B cell (primary cell): ENCODE measurements around the gene ASTN2. TPM values are rescaled to one million over a fixed set of nuclear protein-coding genes. Genes with fewer than 3 reads are reported as not detected.

Experiments
- ATAC-seq: fragments of 200-7000 bp; cut with Tn5 transposase; one replicate; pipeline ENCODE4 v1.10.0; 2021; ENCODE audit warnings: low read depth, mild to moderate bottlenecking, moderate number of reproducible peaks, moderate library complexity
- CTCF ChIA-PET: fragments of 350-600 bp; sonication (Branson Sonifier 250); formaldehyde crosslinking; loops from one replicate; lab custom pipeline; 2021; ENCODE audit warnings: antibody characterized with exemption, inconsistent platforms; lab: Charles Lee
- POLR2A ChIA-PET: fragments of 350-600 bp; sonication (Branson Sonifier 250); formaldehyde crosslinking; loops from one replicate; lab custom pipeline; 2021; ENCODE audit warnings: antibody characterized with exemption; lab: Charles Lee
- DNase-seq: peaks from one replicate; pipeline ENCODE4 v3.0.0; 2013
- H2AFZ ChIP-seq: 2 replicates; pipeline ENCODE4 v1.6.1; 2012; ENCODE audit warnings: mild to moderate bottlenecking, low read depth, low read length; ENCODE audit not compliant: insufficient read depth, poor library complexity, severe bottlenecking
- H3K27ac ChIP-seq, 2 donors: 1 replicate in 1 of 2; 2 replicates in 1 of 2; pipeline ENCODE4 v1.5.1; 2012 to 2013; ENCODE audit warnings: low read length in 2 of 2, mild to moderate bottlenecking in 2 of 2, moderate library complexity in 1 of 2
- H3K27me3 ChIP-seq, 4 experiments: fragments of 200-600 bp in 1 of 4; sonication (generic) in 1 of 4; replicated peaks in 1 of 4; 1 replicate in 2 of 4; 2 replicates in 2 of 4; pipeline versions ENCODE4 v1.6.1 to v1.7.0; 2013 to 2016; ENCODE audit warnings: low read length in 3 of 4, mild to moderate bottlenecking in 2 of 4, mixed read lengths in 1 of 4, moderate library complexity in 1 of 4; ENCODE audit not compliant: insufficient read depth in 4 of 4, control insufficient read depth in 3 of 4; ENCODE audit errors: control extremely low read depth in 1 of 4
- H3K36me3 ChIP-seq, 2 experiments: replicated peaks in 1 of 2; 1 replicate in 1 of 2; 2 replicates in 1 of 2; pipeline versions ENCODE4 v1.6.1 to v1.7.1; 2013; ENCODE audit warnings: low read length in 1 of 2; ENCODE audit not compliant: insufficient read depth in 2 of 2, control insufficient read depth in 1 of 2; ENCODE audit errors: control extremely low read depth in 1 of 2, extremely low read depth in 1 of 2
- H3K4me1 ChIP-seq, 2 donors: fragments of 200-600 bp in 1 of 2; sonication (generic) in 1 of 2; 1 replicate in 1 of 2; 2 replicates in 1 of 2; pipeline versions ENCODE4 v1.5.1 to v1.6.1; 2013 to 2017; ENCODE audit warnings: low read length in 2 of 2; ENCODE audit not compliant: control insufficient read depth in 2 of 2, insufficient read depth in 2 of 2
- H3K4me2 ChIP-seq: replicated peaks from 2 replicates; pipeline ENCODE3; 2012; ENCODE audit warnings: mild to moderate bottlenecking, low read depth, low read length; ENCODE audit not compliant: poor library complexity, severe bottlenecking
- H3K4me3 ChIP-seq, 5 experiments: fragments of 200-600 bp in 1 of 5; sonication (generic) in 1 of 5; 1 replicate in 3 of 5; 2 replicates in 2 of 5; pipeline versions ENCODE4 v1.5.1 to v1.7.0; 2011 to 2016; ENCODE audit warnings: low read length in 4 of 5, mild to moderate bottlenecking in 4 of 5, low read depth in 2 of 5, control low read depth in 1 of 5, moderate library complexity in 1 of 5; ENCODE audit not compliant: insufficient read depth in 1 of 5; ENCODE audit errors: control extremely low read depth in 1 of 5, extremely low read depth in 1 of 5
- H3K79me2 ChIP-seq: fragments of 200-600 bp; sonication (generic); one replicate; pipeline ENCODE4 v1.6.0; 2016; ENCODE audit warnings: low read length; ENCODE audit not compliant: control insufficient read depth, insufficient read depth
- H3K9ac ChIP-seq: fragments of 200-600 bp; sonication (generic); 2 replicates; pipeline ENCODE4 v1.6.1; 2017; ENCODE audit warnings: mild to moderate bottlenecking, low read length, moderate library complexity
- H3K9me3 ChIP-seq, 3 donors: one replicate each; pipeline versions ENCODE4 v1.6.1 to v1.7.1; 2013; ENCODE audit warnings: low read length in 2 of 3; ENCODE audit not compliant: control insufficient read depth in 2 of 3, insufficient read depth in 1 of 3; ENCODE audit errors: control extremely low read depth in 1 of 3
- H4K20me1 ChIP-seq: 2 replicates; pipeline ENCODE4 v1.6.0; 2012; ENCODE audit warnings: mild to moderate bottlenecking, low read length; ENCODE audit not compliant: insufficient read depth, control insufficient read depth, poor library complexity, severe bottlenecking
- H3K27ac Mint-ChIP-seq: one replicate; pipeline ENCODE4 v1.8.0; 2021; ENCODE audit warnings: mixed read lengths
- H3K27me3 Mint-ChIP-seq: one replicate; pipeline ENCODE4 v1.8.0; 2021; ENCODE audit warnings: mixed read lengths
- H3K4me1 Mint-ChIP-seq: one replicate; pipeline ENCODE4 v1.8.0; 2021; ENCODE audit warnings: mixed read lengths
- H3K4me3 Mint-ChIP-seq: one replicate; pipeline ENCODE4 v1.8.0; 2021; ENCODE audit warnings: mixed read lengths
- H3K9me3 Mint-ChIP-seq: one replicate; pipeline ENCODE4 v1.8.0; 2022; ENCODE audit warnings: mixed read lengths; ENCODE audit not compliant: insufficient read depth
- EZH2 ChIP-seq: IDR thresholded peaks from 2 replicates; pipeline ENCODE4 v1.6.1; 2012; ENCODE audit warnings: borderline replicate concordance, low read depth, mild to moderate bottlenecking, moderate library complexity, low read length; ENCODE audit not compliant: insufficient read depth, poor library complexity, severe bottlenecking
- WGBS: methylation state at CpG from one replicate; pipeline ENCODE4 v1.1.5; 2013; ENCODE audit warnings: missing lambda C conversion rate; ENCODE audit not compliant: insufficient coverage; 5-methylcytosine and 5-hydroxymethylcytosine counted together
- intact Hi-C: fragments of 100-400 bp; cut with micrococcal nuclease; formaldehyde crosslinking; loops from one replicate; pipeline ENCODE4 v1.10.0; 2022
- polyA plus RNA-seq: library from polyadenylated mRNA; depleted of rRNA; stranded (reverse); fragments of >200 nt; gene quantifications from 2 replicates; pipeline ENCODE4 v1.2.3, GENCODE V29; 2012
- total RNA-seq, 2 donors: library from RNA; stranded (reverse); fragments of 120-200 nt in 1 of 2; gene quantifications; 1 replicate in 1 of 2; 2 replicates in 1 of 2; pipeline versions ENCODE4 v1.2.3 to v1.2.4, GENCODE V29; 2013 to 2022
- TF ChIP-seq, protein P1 (sequence below): fragments of 200-600 bp; IDR thresholded peaks from one replicate; pipeline ENCODE4 v1.8.0; 2022; ENCODE audit warnings: antibody characterized with exemption, mild to moderate bottlenecking

The ASTN2 gene
- total and polyA plus RNA-seq, 2 donors (not counting 1 experiment from before 2014, with no cell fraction given), result 1.2 to 3.6 TPM

DNA sequence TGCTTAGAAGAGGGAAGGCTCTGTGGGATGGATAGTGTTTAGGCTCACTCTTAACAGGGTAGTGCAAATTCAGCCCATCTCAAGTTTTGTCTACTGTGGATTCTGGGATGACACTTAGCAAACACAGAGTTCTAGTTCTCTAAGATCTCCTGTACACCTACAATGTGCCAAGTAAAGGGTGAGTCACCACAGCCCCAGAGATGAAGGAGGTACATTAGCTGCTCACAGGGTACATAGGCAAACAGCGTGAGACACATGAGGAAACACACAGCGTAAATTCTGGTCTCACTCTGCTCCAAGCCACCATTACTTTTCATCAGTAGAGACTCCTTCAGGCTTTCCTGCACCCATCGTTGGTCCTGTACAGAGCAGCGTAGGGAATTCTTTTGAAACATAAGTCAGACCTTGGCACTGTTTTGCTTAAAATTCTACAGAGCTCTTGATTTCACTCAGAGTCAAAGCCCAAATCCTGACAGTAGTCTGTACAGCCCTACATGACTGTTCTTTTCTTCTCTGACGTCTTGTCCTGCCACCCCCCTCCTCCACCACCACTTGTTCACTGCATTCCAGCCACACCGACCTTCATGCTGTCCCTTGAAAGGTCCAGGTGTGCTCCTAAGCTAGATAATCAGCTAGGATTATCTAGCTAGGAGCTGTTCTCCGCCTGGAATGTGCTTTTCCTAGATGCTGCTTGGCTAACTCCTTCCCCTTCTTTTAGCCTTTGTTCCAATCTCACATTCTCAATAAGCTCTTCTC, 8.7 kb downstream of the ASTN2 start:
- Histone ChIP-seq H3K4me3 (no peak overlapping the region), H3K36me3 (no peaks in the 10 kb centered on the region), H3K9me3 (peaks cover 0 to 5% (median 0%) of the 10 kb centered on the region in 3 donors), H3K9ac (no peak overlapping the region), H2AFZ (no peak overlapping the region), H4K20me1 (no peaks in the 10 kb centered on the region), H3K4me1 (no peaks in the 10 kb centered on the region), H3K4me2 (no peak overlapping the region), H3K79me2 (no peaks in the 10 kb centered on the region), H3K27ac (no peak overlapping the region), H3K27me3 (no peaks in the 10 kb centered on the region)
- intact Hi-C loops, result no loop called here
- ATAC-seq (no peak), DNase-seq (no peak)
- Mint-ChIP-seq H3K4me1 (no peaks in the 10 kb centered on the region), H3K4me3 (no peak overlapping the region), H3K27me3 (peaks cover 33% of the 10 kb centered on the region), H3K27ac (no peak overlapping the region), H3K9me3 (no peaks in the 10 kb centered on the region)
- TF ChIP-seq, protein P1, sequence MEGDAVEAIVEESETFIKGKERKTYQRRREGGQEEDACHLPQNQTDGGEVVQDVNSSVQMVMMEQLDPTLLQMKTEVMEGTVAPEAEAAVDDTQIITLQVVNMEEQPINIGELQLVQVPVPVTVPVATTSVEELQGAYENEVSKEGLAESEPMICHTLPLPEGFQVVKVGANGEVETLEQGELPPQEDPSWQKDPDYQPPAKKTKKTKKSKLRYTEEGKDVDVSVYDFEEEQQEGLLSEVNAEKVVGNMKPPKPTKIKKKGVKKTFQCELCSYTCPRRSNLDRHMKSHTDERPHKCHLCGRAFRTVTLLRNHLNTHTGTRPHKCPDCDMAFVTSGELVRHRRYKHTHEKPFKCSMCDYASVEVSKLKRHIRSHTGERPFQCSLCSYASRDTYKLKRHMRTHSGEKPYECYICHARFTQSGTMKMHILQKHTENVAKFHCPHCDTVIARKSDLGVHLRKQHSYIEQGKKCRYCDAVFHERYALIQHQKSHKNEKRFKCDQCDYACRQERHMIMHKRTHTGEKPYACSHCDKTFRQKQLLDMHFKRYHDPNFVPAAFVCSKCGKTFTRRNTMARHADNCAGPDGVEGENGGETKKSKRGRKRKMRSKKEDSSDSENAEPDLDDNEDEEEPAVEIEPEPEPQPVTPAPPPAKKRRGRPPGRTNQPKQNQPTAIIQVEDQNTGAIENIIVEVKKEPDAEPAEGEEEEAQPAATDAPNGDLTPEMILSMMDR, result no peak
- TF ChIP-seq EZH2, result no peak
- ChIA-PET CTCF (no interaction called here), POLR2A (no interaction called here)
- 74% methylated on average over 7 of the region's 7 CpGs for WGBS

DNA sequence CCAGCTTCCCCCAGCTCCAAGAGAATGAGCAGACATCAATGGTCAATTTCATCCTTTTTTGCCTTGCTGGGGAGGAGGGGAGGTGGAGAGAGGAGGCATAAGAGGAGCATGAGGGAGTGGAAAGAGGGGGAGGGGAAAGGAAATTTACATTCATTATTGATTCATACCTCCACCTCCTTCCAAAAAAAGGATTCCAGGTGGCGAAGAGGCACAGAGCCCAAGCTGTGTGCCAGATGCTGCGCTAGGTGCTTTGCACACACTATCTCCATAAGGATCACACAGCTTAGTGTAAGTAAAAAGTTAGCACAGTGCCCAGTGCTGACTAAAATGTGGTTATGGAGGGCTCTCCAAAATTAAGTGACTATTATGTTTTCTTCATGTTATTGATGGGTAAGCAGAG, 11.0 kb downstream of the ASTN2 start:
- Histone ChIP-seq H3K9me3 (no peaks in the 10 kb centered on the region), H3K79me2 (no peaks in the 10 kb centered on the region), H3K36me3 (no peaks in the 10 kb centered on the region), H3K27ac (no peak overlapping the region), H3K4me3 (no peak overlapping the region), H4K20me1 (no peaks in the 10 kb centered on the region), H3K9ac (no peak overlapping the region), H3K27me3 (no peaks in the 10 kb centered on the region), H2AFZ (no peak overlapping the region), H3K4me1 (no peaks in the 10 kb centered on the region), H3K4me2 (no peak overlapping the region)
- CTCF ChIA-PET, result no interaction called here
- H3K27ac Mint-ChIP-seq, result no peak overlapping the region
- H3K4me1 Mint-ChIP-seq, result no peaks in the 10 kb centered on the region
- POLR2A ChIA-PET, result no interaction called here
- no CpG with 5 or more reads among the region's 2 CpGs for WGBS
- TF ChIP-seq, protein P1, result no peak
- TF ChIP-seq EZH2, result no peak
- no peak overlapping the region for H3K4me3 Mint-ChIP-seq
- ATAC-seq (no peak), DNase-seq (no peak)
- no peaks in the 10 kb centered on the region for H3K9me3 Mint-ChIP-seq
- H3K27me3 Mint-ChIP-seq, result peaks cover 27% of the 10 kb centered on the region
- intact Hi-C loops, result no loop called here
